Measurements from ENCODE around the gene TBATA.
A peak's percentile ranks its signal among the peaks of the same experiment; 100 is the strongest.

The TBATA gene

GRCh38 chr10:70738761-70739121, 46.4 kb downstream of the TBATA start:
- no peak overlapping the region for H3K4me3 ChIP-seq (ENCODE audit: low read depth, low read length)
- DNase-seq (ENCODE audit: low read depth), result no peak
- TF ChIP-seq, protein P1, sequence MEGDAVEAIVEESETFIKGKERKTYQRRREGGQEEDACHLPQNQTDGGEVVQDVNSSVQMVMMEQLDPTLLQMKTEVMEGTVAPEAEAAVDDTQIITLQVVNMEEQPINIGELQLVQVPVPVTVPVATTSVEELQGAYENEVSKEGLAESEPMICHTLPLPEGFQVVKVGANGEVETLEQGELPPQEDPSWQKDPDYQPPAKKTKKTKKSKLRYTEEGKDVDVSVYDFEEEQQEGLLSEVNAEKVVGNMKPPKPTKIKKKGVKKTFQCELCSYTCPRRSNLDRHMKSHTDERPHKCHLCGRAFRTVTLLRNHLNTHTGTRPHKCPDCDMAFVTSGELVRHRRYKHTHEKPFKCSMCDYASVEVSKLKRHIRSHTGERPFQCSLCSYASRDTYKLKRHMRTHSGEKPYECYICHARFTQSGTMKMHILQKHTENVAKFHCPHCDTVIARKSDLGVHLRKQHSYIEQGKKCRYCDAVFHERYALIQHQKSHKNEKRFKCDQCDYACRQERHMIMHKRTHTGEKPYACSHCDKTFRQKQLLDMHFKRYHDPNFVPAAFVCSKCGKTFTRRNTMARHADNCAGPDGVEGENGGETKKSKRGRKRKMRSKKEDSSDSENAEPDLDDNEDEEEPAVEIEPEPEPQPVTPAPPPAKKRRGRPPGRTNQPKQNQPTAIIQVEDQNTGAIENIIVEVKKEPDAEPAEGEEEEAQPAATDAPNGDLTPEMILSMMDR (IDR thresholded peaks at IDR 0.05; ENCODE audit: low read depth, low read length, missing control alignments), result no peak

DNA sequence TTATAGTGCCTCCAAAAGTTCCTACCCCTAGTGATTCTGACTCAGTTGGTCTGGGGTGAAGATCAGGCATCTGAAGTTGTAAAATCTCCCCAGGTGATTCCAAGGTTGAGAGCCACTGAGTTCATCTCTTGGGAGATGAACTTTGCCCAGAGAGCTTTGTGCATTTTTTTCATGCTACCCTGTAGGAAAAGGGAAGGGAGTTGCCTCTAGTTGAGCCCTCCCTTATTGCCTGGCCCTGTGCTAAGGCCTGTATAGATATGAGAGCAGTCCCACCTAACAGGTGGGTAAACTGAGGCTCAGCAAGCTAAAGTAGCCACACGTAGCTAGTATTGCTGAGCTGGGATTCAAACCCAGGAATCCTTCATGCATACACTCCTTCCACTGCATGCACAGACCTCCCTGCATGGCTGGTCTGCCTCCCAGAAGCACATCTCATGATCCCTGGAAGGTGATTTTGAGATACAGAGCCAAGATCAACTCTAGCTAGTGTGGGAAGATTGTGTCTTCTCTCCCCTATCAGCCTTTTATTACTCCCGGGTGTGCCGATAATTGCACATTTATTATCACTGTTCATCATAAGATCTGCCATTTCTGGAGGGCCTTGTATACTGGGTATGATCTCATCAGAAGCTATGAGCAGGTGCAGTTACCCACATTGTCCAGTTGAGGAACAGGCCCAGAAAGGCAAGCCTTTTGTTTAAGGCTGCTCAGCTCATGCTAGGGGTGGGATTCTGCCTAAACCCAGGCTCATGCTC, 47.0 kb downstream of the TBATA start:
- no peak for DNase-seq (ENCODE audit: low read depth)
- H3K4me3 ChIP-seq (ENCODE audit: low read depth, low read length), result no peak overlapping the region
- TF ChIP-seq, protein P1 (IDR thresholded peaks at IDR 0.05; ENCODE audit: low read depth, low read length, missing control alignments), result peak; percentile 25

- TF ChIP-seq, protein P1 (IDR thresholded peaks at IDR 0.05; ENCODE audit: low read depth, low read length, missing control alignments), result no peak
- no peak overlapping the region for H3K4me3 ChIP-seq (ENCODE audit: low read depth, low read length)
- no peak for DNase-seq (ENCODE audit: low read depth)
These were observed 47.9 kb downstream of the TBATA start for GRCh38 chr10:70737250-70737649.

GRCh38 chr10:70736525-70736924, 48.7 kb downstream of the TBATA start:
- no peak overlapping the region for H3K4me3 ChIP-seq (ENCODE audit: low read depth, low read length)
- TF ChIP-seq, protein P1 (IDR thresholded peaks at IDR 0.05; ENCODE audit: low read depth, low read length, missing control alignments), result no peak

GRCh38 chr10:70735161-70735560, 50.0 kb downstream of the TBATA start:
- H3K4me3 ChIP-seq (ENCODE audit: low read depth, low read length), result no peak overlapping the region
- no peak for DNase-seq (ENCODE audit: low read depth)
- TF ChIP-seq, protein P1 (IDR thresholded peaks at IDR 0.05; ENCODE audit: low read depth, low read length, missing control alignments), result no peak

More at GRCh38 chr10:70736525-70736924, 48.7 kb downstream of the TBATA start:
- DNase-seq (ENCODE audit: low read depth), result no peak

DNA sequence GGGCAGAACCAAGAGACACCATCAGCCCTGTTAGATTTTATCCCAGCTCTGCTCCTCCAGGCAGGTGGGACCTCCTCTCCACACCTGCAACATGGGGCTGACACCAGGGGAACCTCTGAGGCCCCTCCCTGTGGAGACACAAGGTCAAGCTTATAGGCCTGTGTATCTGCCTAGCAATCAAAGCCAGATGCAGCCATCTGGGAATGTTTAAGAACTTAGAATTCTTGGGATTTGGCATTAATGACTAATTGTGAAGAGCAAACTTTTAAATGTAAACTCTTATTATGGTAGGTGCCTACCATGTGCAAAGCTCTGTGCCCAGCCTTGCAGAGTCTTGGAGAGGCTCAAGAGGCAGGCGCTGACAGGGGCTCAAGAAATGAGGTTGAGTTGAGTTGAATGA, 52.1 kb downstream of the TBATA start:
- H3K4me3 ChIP-seq (ENCODE audit: low read depth, low read length), result no peak overlapping the region
- no peak for DNase-seq (ENCODE audit: low read depth)
- TF ChIP-seq, protein P1 (IDR thresholded peaks at IDR 0.05; ENCODE audit: low read depth, low read length, missing control alignments), result no peak

DNA sequence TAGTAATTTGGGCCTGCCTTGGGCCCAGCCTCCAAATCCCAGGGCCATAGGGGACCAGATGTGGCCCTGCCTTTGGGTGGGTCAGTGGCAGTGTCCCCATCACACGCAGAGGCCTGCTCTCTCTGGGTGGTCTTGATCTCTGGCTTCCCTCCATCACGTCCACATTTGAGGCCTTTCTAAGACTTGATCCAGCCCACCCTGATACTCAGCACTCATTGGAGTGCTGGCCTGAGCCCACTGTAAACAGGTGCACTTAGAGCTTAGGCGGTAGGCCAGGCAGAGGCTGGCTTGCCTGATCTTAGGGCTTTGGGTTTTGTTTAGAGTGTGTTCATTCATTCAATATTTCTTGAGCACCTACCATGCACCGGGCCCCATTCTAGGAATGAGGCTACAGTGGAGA, 52.6 kb downstream of the TBATA start:
- DNase-seq (ENCODE audit: low read depth), result no peak
- TF ChIP-seq, protein P1 (IDR thresholded peaks at IDR 0.05; ENCODE audit: low read depth, low read length, missing control alignments), result no peak
- H3K4me3 ChIP-seq (ENCODE audit: low read depth, low read length), result no peak overlapping the region
